OCI-LY1 (cell line): ENCODE data around the gene MT1E.
"Not testable (repeated sequence)": the region's sequence is repeated elsewhere in the genome, so short reads cannot be mapped to it uniquely, and the experiment has no call there.

Source experiments
- H2AFZ ChIP-seq: fragments of 200-600 bp; sonication (generic), shearing (Covaris generic); 2 replicates; pipeline ENCODE4 v1.6.0; 2014; ENCODE audit warnings: antibody characterized with exemption, mild to moderate bottlenecking, low read length
- H3F3A ChIP-seq: fragments of 200-600 bp; sonication (generic), shearing (Covaris generic); 2 replicates; pipeline ENCODE4 v1.6.0; 2014; ENCODE audit warnings: mild to moderate bottlenecking, antibody characterized with exemption, low read length, moderate library complexity; ENCODE audit not compliant: insufficient read depth
- H3K27ac ChIP-seq: fragments of 200-600 bp; sonication (generic); 2 replicates; pipeline ENCODE4 v1.5.1; 2014; ENCODE audit warnings: low read length, mixed run types, mild to moderate bottlenecking, low read depth; ENCODE audit not compliant: poor library complexity, severe bottlenecking
- H3K27me3 ChIP-seq: fragments of 200-600 bp; sonication (generic); 2 replicates; pipeline ENCODE4 v1.6.0; 2014; ENCODE audit warnings: antibody characterized with exemption, mild to moderate bottlenecking, low read length, moderate library complexity; ENCODE audit not compliant: insufficient read depth
- H3K36me3 ChIP-seq: fragments of 200-600 bp; sonication (generic); 2 replicates; pipeline ENCODE4 v1.6.1; 2014; ENCODE audit warnings: mild to moderate bottlenecking, antibody characterized with exemption, low read length, moderate library complexity, mixed read lengths; ENCODE audit not compliant: insufficient read depth
- H3K4me1 ChIP-seq: fragments of 200-600 bp; sonication (generic); 2 replicates; pipeline ENCODE4 v1.5.1; 2014; ENCODE audit warnings: mild to moderate bottlenecking, low read length, moderate library complexity; ENCODE audit not compliant: insufficient read depth, severe bottlenecking
- H3K4me2 ChIP-seq: fragments of 200-600 bp; sonication (generic), shearing (Covaris generic); 2 replicates; pipeline ENCODE4 v1.6.1; 2014; ENCODE audit warnings: low read length
- H3K4me3 ChIP-seq: fragments of 200-600 bp; sonication (generic); 2 replicates; pipeline ENCODE4 v1.5.1; 2014; ENCODE audit warnings: low read length, low read depth, mild to moderate bottlenecking, mixed read lengths; ENCODE audit not compliant: poor library complexity, severe bottlenecking
- H3K79me2 ChIP-seq: fragments of 200-600 bp; shearing (Covaris generic); 2 replicates; pipeline ENCODE4 v1.6.1; 2016; ENCODE audit warnings: mixed run types, low read length, mixed read lengths; ENCODE audit not compliant: insufficient read depth
- H3K9ac ChIP-seq: fragments of 200-600 bp; sonication (generic), shearing (Covaris generic); 2 replicates; pipeline ENCODE4 v1.6.1; 2014; ENCODE audit warnings: mild to moderate bottlenecking, low read length, mixed read lengths
- H3K9me2 ChIP-seq: fragments of 200-600 bp; sonication (generic), shearing (Covaris generic); 2 replicates; pipeline ENCODE4 v1.6.1; 2014; ENCODE audit warnings: low read depth, mild to moderate bottlenecking, low read length, mixed read lengths
- H3K9me3 ChIP-seq: fragments of 200-600 bp; shearing (Covaris generic); 2 replicates; pipeline ENCODE4 v1.6.1; 2014; ENCODE audit warnings: low read length, mixed read lengths
- H4K20me1 ChIP-seq: fragments of 200-600 bp; sonication (generic), shearing (Covaris generic); 2 replicates; pipeline ENCODE4 v1.6.0; 2016; ENCODE audit warnings: mild to moderate bottlenecking, low read length; ENCODE audit not compliant: insufficient read depth
- CTCF ChIP-seq: fragments of 200-600 bp; sonication (generic), shearing (Covaris generic); IDR thresholded peaks from 2 replicates; pipeline ENCODE4 v1.5.1; 2017; ENCODE audit warnings: mild to moderate bottlenecking, antibody characterized with exemption, low read length, moderate library complexity, mixed read lengths
- EZH2 ChIP-seq: fragments of 200-600 bp; sonication (generic), shearing (Covaris generic); IDR thresholded peaks from 2 replicates; pipeline ENCODE4 v1.8.0; 2017; ENCODE audit warnings: borderline replicate concordance, mixed run types, mild to moderate bottlenecking, antibody characterized with exemption, low read length, moderate library complexity, mixed read lengths

The MT1E gene

GRCh38 chr16:56658327-56658875 is 32.8 kb downstream of the MT1E start:
- TF ChIP-seq EZH2 (no peak), CTCF (no peak)
- Histone ChIP-seq H3K27me3 (no peaks in the 10 kb centered on the region), H3K4me2 (peak overlapping the region; percentile 83), H3K79me2 (no peaks in the 10 kb centered on the region), H3K27ac (no peak overlapping the region), H3K9ac (peak overlapping the region; percentile 50; the same call in 1 of the 2 replicates), H3K4me3 (peak overlapping the region; percentile 68), H2AFZ (no peak overlapping the region), H3K9me2 (no peaks in the 10 kb centered on the region), H3K9me3 (no peaks in the 10 kb centered on the region), H4K20me1 (no peaks in the 10 kb centered on the region), H3K4me1 (peaks cover 14% of the 10 kb centered on the region), H3K36me3 (no peaks in the 10 kb centered on the region), H3F3A (no peaks in the 10 kb centered on the region)

DNA sequence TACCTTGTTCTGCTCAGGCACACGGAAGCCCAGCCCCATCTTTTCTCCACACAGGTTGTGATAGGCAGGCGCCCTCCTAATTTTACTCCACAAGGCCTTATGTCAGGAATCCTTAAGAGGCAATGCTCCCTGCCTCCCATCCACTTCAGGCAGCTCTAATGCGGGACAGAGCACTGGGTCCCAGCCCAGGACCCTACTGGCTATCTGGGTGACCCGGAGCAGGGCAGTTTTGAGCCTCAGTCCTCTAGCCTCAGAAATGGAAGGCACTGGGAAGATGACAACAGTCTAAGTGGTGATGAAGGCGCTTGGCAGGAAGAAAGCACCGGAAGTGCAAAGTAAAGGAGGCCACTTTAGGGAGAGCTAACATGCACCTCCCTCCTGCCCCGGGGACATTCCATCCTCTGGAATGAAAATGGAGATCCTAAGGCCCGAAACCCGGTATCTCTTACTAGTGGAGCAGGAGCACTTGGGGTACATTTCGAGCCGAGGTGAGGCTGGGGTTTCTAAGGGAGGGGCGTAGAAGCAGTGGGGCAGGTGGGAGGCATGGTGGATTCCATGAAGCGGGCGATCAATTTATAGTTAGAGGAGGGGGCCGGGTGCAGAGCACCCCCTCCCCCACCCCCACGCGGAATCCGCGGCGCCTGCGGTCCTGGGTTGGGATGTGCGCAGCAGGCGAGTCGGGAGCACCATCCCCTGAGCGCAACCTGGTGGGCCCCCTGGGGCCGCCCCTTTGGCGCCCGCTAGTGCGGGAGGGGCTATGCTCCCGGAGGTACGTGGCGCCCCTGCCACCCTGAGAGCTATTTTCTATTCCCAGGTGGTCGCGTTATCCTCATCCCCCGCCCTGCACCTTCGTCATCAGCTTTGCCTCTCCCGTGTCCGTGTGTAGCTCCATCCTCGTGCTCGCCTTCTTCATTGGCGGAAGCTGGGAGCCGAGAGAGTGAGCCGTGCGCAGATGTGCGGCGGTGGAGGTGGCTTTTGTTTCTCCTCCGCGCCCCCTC is 37.1 kb downstream of the MT1E start:
- no peak for TF ChIP-seq CTCF
- TF ChIP-seq EZH2 = no peak
- Histone ChIP-seq H3K9ac (no peak overlapping the region), H3K9me2 (no peaks in the 10 kb centered on the region), H3K27me3 (peaks cover 6% of the 10 kb centered on the region; the same call in 1 of the 2 replicates), H3F3A (no peaks in the 10 kb centered on the region), H3K36me3 (no peaks in the 10 kb centered on the region), H3K4me1 (peaks cover 5% of the 10 kb centered on the region), H3K4me3 (no peak overlapping the region), H2AFZ (no peak overlapping the region), H3K9me3 (no peaks in the 10 kb centered on the region), H4K20me1 (no peaks in the 10 kb centered on the region), H3K27ac (no peak overlapping the region), H3K79me2 (no peaks in the 10 kb centered on the region), H3K4me2 (no peak overlapping the region)

- no peaks in the 10 kb centered on the region for H3K36me3 ChIP-seq
- no peak overlapping the region for H3K9ac ChIP-seq
- no peaks in the 10 kb centered on the region for H3K79me2 ChIP-seq
- no peaks in the 10 kb centered on the region for H3K9me2 ChIP-seq
- H3K9me3 ChIP-seq = no peaks in the 10 kb centered on the region
- TF ChIP-seq EZH2 (no peak), CTCF (no peak)
- H3K4me2 ChIP-seq = no peak overlapping the region
- no peaks in the 10 kb centered on the region for H3F3A ChIP-seq
- H4K20me1 ChIP-seq = no peaks in the 10 kb centered on the region
- H3K27ac ChIP-seq = no peak overlapping the region
- no peaks in the 10 kb centered on the region for H3K4me1 ChIP-seq
- H2AFZ ChIP-seq = no peak overlapping the region
- no peak overlapping the region for H3K4me3 ChIP-seq
- peaks cover 6% of the 10 kb centered on the region; the same call in 1 of the 2 replicates for H3K27me3 ChIP-seq
Observed at GRCh38 chr16:56664506-56664905, 38.9 kb downstream of the MT1E start.

GRCh38 chr16:56665286-56666261 is 40.0 kb downstream of the MT1E start:
- H3K79me2 ChIP-seq, H2AFZ ChIP-seq, H3K36me3 ChIP-seq, H3F3A ChIP-seq, H3K27ac ChIP-seq, H3K4me3 ChIP-seq, H4K20me1 ChIP-seq, H3K4me1 ChIP-seq, H3K4me2 ChIP-seq, H3K9me2 ChIP-seq, H3K9ac ChIP-seq, H3K9me3 ChIP-seq, H3K27me3 ChIP-seq: not testable (repeated sequence)
